Right ventricle myocardium superior (tissue), 1 donor: ENCODE results near the gene CBLL2. TPM values are rescaled to one million over a fixed set of nuclear protein-coding genes. Genes with fewer than 3 reads are reported as not detected.
A peak's percentile ranks its signal among the peaks of the same experiment; 100 is the strongest.
"Not testable (repeated sequence)": the region's sequence is repeated elsewhere in the genome, so short reads cannot be mapped to it uniquely, and the experiment has no call there.

Experiments used
- ATAC-seq: fragments of 200-7000 bp; cut with Tn5 transposase; one replicate; pipeline ENCODE4 v1.9.1; 2020; ENCODE audit warnings: mild to moderate bottlenecking; ENCODE audit not compliant: poor library complexity
- DNase-seq: peaks from one replicate; pipeline ENCODE4 v3.0.0-alpha.2; 2020
- intact Hi-C: fragments of 100-400 bp; cut with DNase I; formaldehyde crosslinking; loops from one replicate; pipeline ENCODE4 v1.11.2; 2022
- long read RNA-seq: library from polyadenylated mRNA; unstranded; transcript quantifications from one replicate; pipeline ENCODE4 v2.0.0, GENCODE V29; 2021
- total RNA-seq: library from RNA; stranded (reverse); fragmentation: NEBNext Ultra II Directional; extraction: Animal tissue kit (Norgen Biotek cat#: 25700); gene quantifications from one replicate; pipeline ENCODE4 v1.2.1, GENCODE V29; 2021
- donor health status: DM: no; HTN: yes; CAD: no; lungs with severe emphysema.

Gene CBLL2
- total RNA-seq, result not detected
- long read RNA-seq, result 0 reads

GRCh38 chrX:22272613-22273012 lies at the start of gene CBLL2:
CBLL2 (plus strand) TSS chrX:22272913; CDS start chrX:22272992, 79 bp downstream.
- DNase-seq, result no peak
- intact Hi-C loops, result no loop called here
- ATAC-seq, result no peak

GRCh38 chrX:22234380-22234779 lies 38.3 kb upstream of the CBLL2 start:
- no peak for ATAC-seq
- intact Hi-C loops, result no loop called here

GRCh38 chrX:22237479-22237878 lies 35.2 kb upstream of the CBLL2 start:
- DNase-seq, result no peak
- intact Hi-C loops, result no loop called here
- ATAC-seq, result no peak

More at GRCh38 chrX:22234380-22234779, 38.3 kb upstream of the CBLL2 start:
- no peak for DNase-seq

- intact Hi-C loops, result no loop called here
- DNase-seq (no peak), ATAC-seq (no peak)
These were observed 26.1 kb upstream of the CBLL2 start for GRCh38 chrX:22246620-22247019.

- intact Hi-C loops, result no loop called here
- ATAC-seq (no peak), DNase-seq (no peak)
These were observed 25.5 kb upstream of the CBLL2 start for GRCh38 chrX:22247169-22247568.

GRCh38 chrX:22248401-22248800 lies 24.3 kb upstream of the CBLL2 start:
- no peak for DNase-seq
- ATAC-seq, result no peak
- intact Hi-C loops, result no loop called here

GRCh38 chrX:22249371-22249770 lies 23.3 kb upstream of the CBLL2 start:
- ATAC-seq (no peak), DNase-seq (no peak)
- intact Hi-C loops, result no loop called here

GRCh38 chrX:22268706-22269105 lies 4.0 kb upstream of the CBLL2 start:
- ATAC-seq, result no peak
- DNase-seq, result no peak
- intact Hi-C loops, result no loop called here

GRCh38 chrX:22273714-22274317 lies 1.1 kb downstream of the CBLL2 start:
- intact Hi-C loops, result no loop called here
- DNase-seq, result no peak
- no peak for ATAC-seq

- intact Hi-C loops, result no loop called here
- no peak for ATAC-seq
- no peak for DNase-seq
These were observed 4.1 kb downstream of the CBLL2 start for GRCh38 chrX:22276781-22277180.

GRCh38 chrX:22278375-22278774 lies 5.7 kb downstream of the CBLL2 start:
- ATAC-seq (no peak), DNase-seq (no peak)
- intact Hi-C loops, result no loop called here

GRCh38 chrX:22289209-22289608 lies 16.5 kb downstream of the CBLL2 start:
- ATAC-seq, intact Hi-C loops, DNase-seq: not testable (repeated sequence)

- intact Hi-C loops, result no loop called here
- no peak for ATAC-seq
- DNase-seq, result no peak
These were observed 24.2 kb downstream of the CBLL2 start for GRCh38 chrX:22296871-22297270.

- intact Hi-C loops, result no loop called here
- ATAC-seq (peak; percentile 93), DNase-seq (no peak)
These were observed 27.4 kb downstream of the CBLL2 start for GRCh38 chrX:22300130-22300529.

GRCh38 chrX:22310779-22311178 lies 38.1 kb downstream of the CBLL2 start:
- ATAC-seq, result no peak

GRCh38 chrX:22313766-22314165 lies 41.1 kb downstream of the CBLL2 start:
- ATAC-seq, result no peak
- intact Hi-C loops, result no loop called here

More at GRCh38 chrX:22310779-22311178, 38.1 kb downstream of the CBLL2 start:
- intact Hi-C loops, result no loop called here
- no peak for DNase-seq

GRCh38 chrX:22314211-22314610 lies 41.5 kb downstream of the CBLL2 start:
- intact Hi-C loops, result no loop called here
- no peak for ATAC-seq

More at GRCh38 chrX:22313766-22314165, 41.1 kb downstream of the CBLL2 start:
- no peak for DNase-seq

GRCh38 chrX:22314692-22315091 lies 42.0 kb downstream of the CBLL2 start:
- DNase-seq (no peak), ATAC-seq (no peak)
- intact Hi-C loops, result no loop called here

More at GRCh38 chrX:22314211-22314610, 41.5 kb downstream of the CBLL2 start:
- no peak for DNase-seq

- DNase-seq (no peak), ATAC-seq (no peak)
- intact Hi-C loops, result no loop called here
These were observed 42.4 kb downstream of the CBLL2 start for GRCh38 chrX:22315151-22315550.

- no peak for DNase-seq
- intact Hi-C loops, result no loop called here
- ATAC-seq, result no peak
These were observed 47.6 kb downstream of the CBLL2 start for GRCh38 chrX:22320236-22320873.
